WTC11 (cell line): ENCODE results near the gene TNNT1.

ENCODE experiments used
- CREB1 ChIP-seq: sonication (generic); formaldehyde crosslinking; IDR thresholded peaks from 2 replicates; pipeline ENCODE4 v1.8.0; 2023; ENCODE audit warnings: mild to moderate bottlenecking, missing genetic modification reagents
- ELF4 ChIP-seq: sonication (generic); formaldehyde crosslinking; IDR thresholded peaks from 2 replicates; pipeline ENCODE4 v1.8.1; 2022; ENCODE audit warnings: low read depth, mild to moderate bottlenecking, moderate library complexity, missing genetic modification reagents
- FOXP1 ChIP-seq: sonication (generic); formaldehyde crosslinking; IDR thresholded peaks from 2 replicates; pipeline ENCODE4 v1.8.0; 2022; ENCODE audit warnings: missing genetic modification reagents, mild to moderate bottlenecking, moderate library complexity, borderline replicate concordance
- MXD4 ChIP-seq: fragments of 250-450 bp; sonication (Bioruptor Pico); IDR thresholded peaks from 2 replicates; pipeline ENCODE4 v1.8.0; 2021; ENCODE audit warnings: mild to moderate bottlenecking, moderate library complexity, borderline replicate concordance
- NFE2L1 ChIP-seq: sonication (generic); formaldehyde crosslinking; IDR thresholded peaks from 2 replicates; pipeline ENCODE4 v1.8.1; 2023; ENCODE audit warnings: missing genetic modification reagents
- SP1 ChIP-seq: sonication (generic); formaldehyde crosslinking; conservative IDR thresholded peaks from 2 replicates; pipeline ENCODE4 v1.8.1; 2022; ENCODE audit warnings: missing genetic modification reagents
- TEAD4 ChIP-seq: sonication (generic); formaldehyde crosslinking; IDR thresholded peaks from 2 replicates; pipeline ENCODE4 v1.8.0; 2022; ENCODE audit warnings: mild to moderate bottlenecking, missing genetic modification reagents
- TF ChIP-seq, protein P1 (sequence below): sonication (generic); formaldehyde crosslinking; IDR thresholded peaks from 2 replicates; pipeline ENCODE4 v1.8.1; 2023; ENCODE audit warnings: mild to moderate bottlenecking, missing genetic modification reagents, moderate library complexity
- TF ChIP-seq, protein P2 (sequence below): fragments of 200-600 bp; IDR thresholded peaks from 2 replicates; pipeline ENCODE4 v1.8.0; 2022; ENCODE audit warnings: antibody characterized with exemption
- TF ChIP-seq, protein P3 (sequence below): sonication (generic); formaldehyde crosslinking; IDR thresholded peaks from 2 replicates; pipeline ENCODE4 v1.8.1; 2022; ENCODE audit warnings: mild to moderate bottlenecking, missing genetic modification reagents, moderate library complexity, borderline replicate concordance
- TF ChIP-seq, protein P4 (sequence below): sonication (generic); formaldehyde crosslinking; IDR thresholded peaks from 2 replicates; pipeline ENCODE4 v1.8.0; 2022; ENCODE audit warnings: mild to moderate bottlenecking, missing genetic modification reagents
- TF ChIP-seq, protein P5 (sequence below): fragments of 250-450 bp; sonication (Bioruptor Pico); IDR thresholded peaks from 2 replicates; pipeline ENCODE4 v1.8.0; 2021; ENCODE audit warnings: mild to moderate bottlenecking

DNA sequence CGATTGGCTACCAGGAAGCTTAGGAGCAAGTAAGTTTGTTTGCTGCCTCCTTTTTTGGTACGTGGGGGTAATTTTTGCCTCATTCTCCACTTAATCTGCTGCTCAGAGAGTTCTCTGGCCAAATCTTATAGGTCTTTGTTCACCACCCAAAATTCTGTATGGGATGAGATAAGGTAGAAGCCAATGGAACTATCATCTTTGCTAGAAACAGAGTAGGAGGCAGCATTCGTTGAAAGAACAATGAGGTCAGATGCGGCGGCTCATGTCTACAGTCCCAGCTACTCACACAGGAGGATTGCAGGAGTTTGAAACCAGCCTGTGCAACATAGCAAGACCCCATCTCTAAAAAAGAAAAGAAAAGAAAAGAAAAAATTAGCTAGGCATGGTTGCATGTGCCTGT is 22.4 kb upstream of the TNNT1 start:
- TF ChIP-seq, protein P1, sequence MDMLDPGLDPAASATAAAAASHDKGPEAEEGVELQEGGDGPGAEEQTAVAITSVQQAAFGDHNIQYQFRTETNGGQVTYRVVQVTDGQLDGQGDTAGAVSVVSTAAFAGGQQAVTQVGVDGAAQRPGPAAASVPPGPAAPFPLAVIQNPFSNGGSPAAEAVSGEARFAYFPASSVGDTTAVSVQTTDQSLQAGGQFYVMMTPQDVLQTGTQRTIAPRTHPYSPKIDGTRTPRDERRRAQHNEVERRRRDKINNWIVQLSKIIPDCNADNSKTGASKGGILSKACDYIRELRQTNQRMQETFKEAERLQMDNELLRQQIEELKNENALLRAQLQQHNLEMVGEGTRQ (CRISPR knock-in tag), result no peak
- TF ChIP-seq, protein P2, sequence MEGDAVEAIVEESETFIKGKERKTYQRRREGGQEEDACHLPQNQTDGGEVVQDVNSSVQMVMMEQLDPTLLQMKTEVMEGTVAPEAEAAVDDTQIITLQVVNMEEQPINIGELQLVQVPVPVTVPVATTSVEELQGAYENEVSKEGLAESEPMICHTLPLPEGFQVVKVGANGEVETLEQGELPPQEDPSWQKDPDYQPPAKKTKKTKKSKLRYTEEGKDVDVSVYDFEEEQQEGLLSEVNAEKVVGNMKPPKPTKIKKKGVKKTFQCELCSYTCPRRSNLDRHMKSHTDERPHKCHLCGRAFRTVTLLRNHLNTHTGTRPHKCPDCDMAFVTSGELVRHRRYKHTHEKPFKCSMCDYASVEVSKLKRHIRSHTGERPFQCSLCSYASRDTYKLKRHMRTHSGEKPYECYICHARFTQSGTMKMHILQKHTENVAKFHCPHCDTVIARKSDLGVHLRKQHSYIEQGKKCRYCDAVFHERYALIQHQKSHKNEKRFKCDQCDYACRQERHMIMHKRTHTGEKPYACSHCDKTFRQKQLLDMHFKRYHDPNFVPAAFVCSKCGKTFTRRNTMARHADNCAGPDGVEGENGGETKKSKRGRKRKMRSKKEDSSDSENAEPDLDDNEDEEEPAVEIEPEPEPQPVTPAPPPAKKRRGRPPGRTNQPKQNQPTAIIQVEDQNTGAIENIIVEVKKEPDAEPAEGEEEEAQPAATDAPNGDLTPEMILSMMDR, result no peak
- TF ChIP-seq TEAD4 (CRISPR knock-in tag) (no peak), FOXP1 (CRISPR knock-in tag) (no peak), SP1 (CRISPR knock-in tag) (no peak), MXD4 (CRISPR knock-in tag) (no peak), NFE2L1 (no peak), CREB1 (no peak), ELF4 (CRISPR knock-in tag) (no peak)
- TF ChIP-seq, protein P3, sequence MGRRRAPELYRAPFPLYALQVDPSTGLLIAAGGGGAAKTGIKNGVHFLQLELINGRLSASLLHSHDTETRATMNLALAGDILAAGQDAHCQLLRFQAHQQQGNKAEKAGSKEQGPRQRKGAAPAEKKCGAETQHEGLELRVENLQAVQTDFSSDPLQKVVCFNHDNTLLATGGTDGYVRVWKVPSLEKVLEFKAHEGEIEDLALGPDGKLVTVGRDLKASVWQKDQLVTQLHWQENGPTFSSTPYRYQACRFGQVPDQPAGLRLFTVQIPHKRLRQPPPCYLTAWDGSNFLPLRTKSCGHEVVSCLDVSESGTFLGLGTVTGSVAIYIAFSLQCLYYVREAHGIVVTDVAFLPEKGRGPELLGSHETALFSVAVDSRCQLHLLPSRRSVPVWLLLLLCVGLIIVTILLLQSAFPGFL (CRISPR knock-in tag), result no peak
- TF ChIP-seq, protein P4, sequence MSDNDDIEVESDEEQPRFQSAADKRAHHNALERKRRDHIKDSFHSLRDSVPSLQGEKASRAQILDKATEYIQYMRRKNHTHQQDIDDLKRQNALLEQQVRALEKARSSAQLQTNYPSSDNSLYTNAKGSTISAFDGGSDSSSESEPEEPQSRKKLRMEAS (CRISPR knock-in tag), result no peak
- TF ChIP-seq, protein P5, sequence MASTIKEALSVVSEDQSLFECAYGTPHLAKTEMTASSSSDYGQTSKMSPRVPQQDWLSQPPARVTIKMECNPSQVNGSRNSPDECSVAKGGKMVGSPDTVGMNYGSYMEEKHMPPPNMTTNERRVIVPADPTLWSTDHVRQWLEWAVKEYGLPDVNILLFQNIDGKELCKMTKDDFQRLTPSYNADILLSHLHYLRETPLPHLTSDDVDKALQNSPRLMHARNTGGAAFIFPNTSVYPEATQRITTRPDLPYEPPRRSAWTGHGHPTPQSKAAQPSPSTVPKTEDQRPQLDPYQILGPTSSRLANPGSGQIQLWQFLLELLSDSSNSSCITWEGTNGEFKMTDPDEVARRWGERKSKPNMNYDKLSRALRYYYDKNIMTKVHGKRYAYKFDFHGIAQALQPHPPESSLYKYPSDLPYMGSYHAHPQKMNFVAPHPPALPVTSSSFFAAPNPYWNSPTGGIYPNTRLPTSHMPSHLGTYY (CRISPR knock-in tag), result no peak
